Activated naive CD8-positive, alpha-beta T cell treated with anti-CD3 and anti-CD28 coated beads, Interleukin-2, amount 50 U/mL, for 16 hours (primary cell): ENCODE measurements around the gene ZNF330.
"Not testable (repeated sequence)": the region's sequence is repeated elsewhere in the genome, so short reads cannot be mapped to it uniquely, and the experiment has no call there.

Experiments
- DNase-seq: peaks from one replicate; pipeline ENCODE4 v3.0.0-alpha.2; 2020; ENCODE audit warnings: low read depth, low spot score

The ZNF330 gene

DNA sequence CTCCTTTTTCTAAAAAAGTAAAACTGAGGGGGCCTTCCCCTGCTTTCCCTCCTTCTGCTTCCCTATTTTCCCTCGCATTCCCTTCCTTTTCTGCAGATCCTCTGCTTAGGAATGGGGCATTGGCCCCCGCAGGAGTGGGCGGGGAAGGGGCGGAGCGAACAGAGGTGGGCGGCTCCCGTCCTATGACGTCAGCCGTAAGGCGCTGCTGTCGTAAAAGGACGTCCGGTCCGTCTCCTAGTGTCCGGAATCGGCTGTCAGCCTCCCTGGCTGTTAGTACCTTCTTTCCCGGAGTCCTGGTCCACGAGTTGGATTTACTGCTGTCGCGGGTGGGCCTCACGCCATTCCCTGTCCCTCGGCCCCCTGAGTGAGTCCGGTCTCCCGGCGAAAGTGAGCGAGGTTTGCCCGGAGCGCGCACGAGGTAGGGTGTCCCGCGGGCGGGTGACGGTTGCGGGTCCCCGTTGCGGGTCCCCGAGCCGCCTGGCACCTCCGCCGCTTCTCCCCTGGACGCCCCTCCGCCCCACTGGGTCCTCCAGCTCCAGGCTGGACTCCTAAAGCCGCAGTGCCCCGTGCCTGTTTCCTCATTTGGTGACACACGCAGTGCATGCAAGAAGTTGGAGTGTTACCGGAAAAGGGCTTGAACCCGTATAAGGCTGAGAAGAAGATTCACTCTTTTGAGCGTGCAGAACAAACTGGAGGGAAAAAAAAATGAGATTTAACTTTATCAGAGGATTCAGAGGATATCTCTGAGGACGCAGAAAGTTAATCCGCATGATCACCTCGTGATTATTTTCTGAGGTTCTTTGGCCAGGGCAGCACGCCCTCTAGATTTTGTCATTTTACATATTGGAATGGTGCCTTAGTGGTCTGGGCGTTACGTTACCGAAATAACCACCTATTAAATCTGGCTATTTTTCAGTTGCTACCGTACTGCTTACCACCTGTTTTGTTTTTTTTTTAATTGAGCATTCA, at the start of gene ZNF330:
Gene ZNF330 (plus strand): TSS at position 205 of the 969 bp plus-strand sequence. CDS start 1,477 bp downstream, outside the sequence.
- peak; percentile 73 for DNase-seq

DNA sequence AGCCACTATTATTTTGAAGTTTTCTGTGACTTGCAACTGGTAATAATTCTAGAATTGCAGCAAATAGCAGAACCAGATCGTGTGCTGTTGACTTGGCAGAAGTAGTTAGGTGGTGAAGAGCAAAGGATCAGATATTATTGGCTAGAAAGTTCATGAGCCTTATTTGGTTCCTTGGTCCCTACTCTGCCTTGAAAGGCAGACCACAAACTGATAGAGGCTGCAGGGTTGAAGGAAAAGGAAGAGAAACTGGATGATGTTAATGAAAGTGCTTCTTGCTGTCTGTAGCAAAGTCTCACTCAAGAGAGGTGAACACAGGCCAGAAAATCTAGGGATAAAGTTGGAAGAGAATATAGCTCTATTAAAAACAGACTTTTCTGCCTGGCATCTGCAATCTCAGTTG, 46.2 kb upstream of the ZNF330 start:
- no peak for DNase-seq

DNA sequence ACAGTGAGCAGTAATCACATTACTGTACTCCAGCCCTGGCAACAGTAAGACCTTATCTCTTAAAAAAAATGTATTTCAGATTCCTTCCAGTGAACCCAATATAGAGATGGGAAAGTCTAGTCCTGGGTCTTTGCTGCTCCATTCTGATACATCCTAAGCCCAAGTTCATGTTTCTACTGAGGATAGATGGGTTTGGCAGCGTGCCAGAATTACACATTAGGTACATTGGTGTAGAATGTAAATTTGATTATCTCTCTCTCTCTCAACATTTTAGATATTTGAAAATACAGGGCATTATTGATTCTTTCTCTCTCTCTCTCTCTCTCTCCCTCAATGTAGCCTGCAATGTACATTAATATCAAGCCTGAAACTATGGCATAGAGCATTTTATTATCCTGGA, 43.5 kb upstream of the ZNF330 start:
- DNase-seq, result no peak

DNA sequence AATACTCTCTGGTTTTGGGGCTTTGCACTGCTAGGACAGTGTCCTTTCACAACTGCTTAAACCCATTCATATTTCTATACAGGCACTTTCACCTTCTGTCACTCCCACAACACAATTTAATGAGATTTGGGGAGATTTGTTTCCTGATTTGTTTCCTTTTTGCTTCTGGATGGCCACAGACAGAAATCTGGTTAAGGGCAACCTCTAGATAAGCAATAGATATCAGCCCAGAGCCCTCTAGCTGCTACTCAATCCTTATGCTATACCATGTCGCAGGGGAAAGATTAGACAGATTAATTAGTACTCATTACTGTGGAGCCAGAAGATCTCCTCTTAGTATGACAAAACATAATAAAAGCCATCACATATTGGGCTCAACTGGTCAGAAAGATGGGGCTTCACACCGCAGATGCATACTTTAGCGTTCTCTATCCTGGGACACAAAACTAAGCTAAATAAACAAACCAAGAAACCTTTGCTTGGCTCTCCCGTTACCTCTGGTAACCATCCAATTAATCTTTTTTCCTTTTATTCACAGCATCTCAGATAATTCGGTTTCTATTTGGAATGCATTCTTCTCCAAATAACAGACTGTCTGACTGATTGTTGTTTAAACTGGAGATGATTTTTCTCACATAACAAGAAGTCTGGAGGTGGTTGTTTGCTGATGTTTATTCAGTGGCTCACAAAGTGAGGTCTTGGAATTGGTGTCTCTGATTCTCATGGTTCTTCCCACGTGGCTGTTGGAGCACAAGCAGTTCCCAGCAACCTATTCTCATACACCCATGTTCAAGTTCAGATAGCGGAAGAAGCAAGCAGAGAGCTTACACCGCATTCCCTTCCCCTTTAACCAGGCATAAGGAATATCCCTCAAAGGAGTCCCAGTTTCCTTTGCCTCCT, 41.0 kb upstream of the ZNF330 start:
- no peak for DNase-seq

DNA sequence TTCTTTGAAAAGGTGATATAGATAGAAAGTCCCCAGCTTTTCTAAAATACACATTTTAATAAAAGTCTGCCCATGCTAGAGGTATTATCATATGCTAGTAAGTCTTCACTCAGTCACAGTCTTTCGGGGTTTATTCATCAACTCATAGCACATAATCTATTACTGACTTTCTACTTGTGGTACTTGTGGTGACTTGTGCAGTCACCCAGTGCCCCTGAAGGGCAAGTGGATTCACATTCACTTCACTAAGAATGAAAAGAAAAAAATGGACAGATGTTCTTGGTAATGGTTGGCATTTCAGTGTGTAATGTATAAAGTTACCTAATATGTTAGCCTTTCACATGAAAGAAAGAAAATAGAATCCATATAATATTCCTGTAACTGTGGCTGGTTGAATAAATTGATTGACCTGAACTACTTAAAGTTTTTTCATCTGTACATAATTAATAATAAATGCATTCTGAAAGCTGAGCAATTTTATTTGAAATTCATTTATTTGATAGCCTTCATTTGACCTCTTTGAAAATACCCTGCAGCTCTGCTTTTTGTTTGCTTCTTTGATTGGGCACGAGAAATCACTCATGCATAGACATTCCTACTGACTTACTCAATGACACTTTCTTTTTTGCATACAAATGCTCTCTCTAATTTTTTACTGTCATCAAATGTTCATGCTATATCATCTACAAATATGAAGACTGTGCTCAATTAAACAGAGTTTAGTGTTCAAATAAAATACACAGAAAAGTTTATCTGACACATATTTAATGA, 39.5 kb upstream of the ZNF330 start:
- no peak for DNase-seq

DNA sequence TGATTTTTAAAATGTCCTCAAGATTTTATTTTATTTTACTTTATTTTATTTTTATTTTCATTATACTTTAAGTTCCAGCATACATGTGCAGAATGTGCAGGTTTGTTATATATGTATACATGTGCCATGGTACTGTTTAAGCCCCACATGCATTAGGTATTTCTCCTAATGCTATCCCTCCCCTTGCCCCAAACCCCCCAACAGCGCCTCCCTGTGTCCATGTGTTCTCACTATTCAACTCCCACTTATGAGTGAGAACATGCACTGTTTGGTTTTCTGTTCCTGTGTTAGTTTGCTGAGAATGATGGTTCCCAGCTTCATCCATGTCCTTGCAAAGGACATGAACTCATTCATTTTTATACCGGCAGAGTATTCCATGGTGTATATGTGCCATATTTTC, 37.2 kb upstream of the ZNF330 start:
- DNase-seq, result not testable (repeated sequence)

DNA sequence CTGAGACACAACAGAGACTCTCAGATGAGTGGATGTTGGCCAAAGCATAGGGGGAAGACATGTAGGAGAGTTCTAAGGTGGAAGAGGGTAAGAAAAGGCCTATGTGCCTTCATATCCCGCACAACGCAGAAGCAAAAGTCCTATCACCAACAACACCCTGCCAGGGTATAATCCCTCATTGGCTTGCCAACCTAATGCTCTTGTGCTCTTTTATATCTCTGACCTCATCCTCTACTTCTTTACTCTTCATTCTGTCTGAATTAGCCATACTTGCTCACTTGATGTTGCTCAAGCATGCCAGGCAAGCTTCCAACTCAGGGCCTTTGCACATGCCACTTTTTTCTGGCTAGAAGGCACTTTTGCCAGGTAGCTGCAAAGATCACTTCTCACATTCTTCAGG, 28.1 kb upstream of the ZNF330 start:
- no peak for DNase-seq

DNA sequence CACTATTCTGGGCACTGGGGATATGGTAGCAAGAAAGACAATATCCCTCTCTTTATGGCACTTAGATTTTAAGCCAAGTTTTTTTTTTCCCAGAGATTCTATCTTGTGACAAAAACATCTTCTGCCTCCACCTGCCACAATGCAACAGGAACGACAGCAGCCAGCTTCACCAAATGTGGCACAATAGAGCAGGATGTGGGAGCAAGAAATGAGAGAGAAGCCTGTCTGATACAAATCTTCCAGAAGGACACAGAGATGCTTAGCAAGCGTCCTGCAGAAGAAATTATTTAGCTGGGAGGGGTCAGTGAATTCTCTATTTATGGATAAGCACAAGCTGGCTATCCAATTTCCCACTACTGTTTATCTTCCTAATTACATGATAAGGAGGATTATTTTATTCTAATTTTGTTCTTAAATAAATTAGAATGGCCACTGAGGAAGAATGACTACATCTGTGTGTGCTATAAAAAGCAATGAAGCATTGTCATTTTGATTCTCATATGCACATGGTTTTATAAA, 27.1 kb upstream of the ZNF330 start:
- no peak for DNase-seq

DNA sequence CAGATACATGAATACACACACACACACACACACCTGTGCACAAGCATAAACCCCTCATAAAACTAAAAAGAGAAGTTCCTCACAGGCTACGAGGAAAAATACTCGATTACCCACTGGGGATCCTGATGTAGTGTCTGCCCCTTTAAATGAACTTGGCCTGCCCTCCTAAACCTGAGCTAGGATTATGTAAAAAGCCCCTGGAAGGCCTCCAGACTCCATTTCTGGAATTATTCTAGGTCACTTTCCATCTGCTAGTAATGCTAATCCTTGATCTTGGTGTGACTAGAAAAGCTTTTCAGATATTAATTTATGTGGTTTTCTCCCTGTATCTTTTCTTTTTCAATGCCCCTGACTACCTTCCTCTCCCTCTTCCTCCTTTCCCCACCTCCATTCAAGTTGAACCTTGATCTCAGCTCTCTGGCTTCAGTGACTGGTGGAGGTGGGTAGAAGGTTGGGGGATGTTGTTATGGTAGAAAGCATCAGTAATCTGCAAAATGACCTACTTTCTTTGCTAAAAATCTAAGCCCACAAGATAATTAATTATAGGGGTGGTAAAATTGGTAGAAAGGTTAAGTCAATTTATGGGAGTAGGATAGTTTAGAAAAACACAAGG, 25.5 kb upstream of the ZNF330 start:
- DNase-seq, result no peak

DNA sequence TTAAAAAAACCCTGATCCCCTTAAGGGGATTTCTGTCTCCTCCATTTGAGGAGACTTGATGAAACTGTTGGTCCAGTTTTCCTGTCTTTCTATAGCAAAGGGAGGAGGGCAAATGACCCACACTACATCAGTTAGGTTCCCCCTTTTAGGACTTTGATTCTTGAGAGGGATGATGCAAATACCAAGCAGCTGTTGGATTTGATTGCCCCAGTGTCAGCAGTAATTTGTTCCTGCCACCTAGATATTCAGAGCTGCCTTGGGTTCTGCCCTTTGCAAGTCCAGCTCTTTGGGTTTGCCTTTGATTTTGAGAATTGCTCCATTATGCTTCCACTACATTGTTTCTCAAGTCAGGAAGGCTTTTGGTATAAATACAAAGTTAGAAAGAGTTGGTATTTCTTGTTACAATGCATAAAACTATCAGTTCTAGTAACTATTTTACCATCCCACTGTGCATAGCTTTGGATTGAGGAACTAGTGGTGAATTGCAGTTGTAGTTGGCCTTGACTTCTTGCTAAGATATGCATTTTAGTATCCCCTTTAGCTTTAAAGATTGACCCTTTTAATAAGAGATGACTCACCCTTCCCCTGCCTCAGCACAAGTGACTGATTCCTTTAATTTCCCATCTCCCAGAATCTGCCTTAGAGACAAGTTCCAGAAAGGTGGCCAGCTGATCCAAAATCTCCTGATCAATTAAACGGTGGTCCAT, 24.3 kb upstream of the ZNF330 start:
- no peak for DNase-seq

DNA sequence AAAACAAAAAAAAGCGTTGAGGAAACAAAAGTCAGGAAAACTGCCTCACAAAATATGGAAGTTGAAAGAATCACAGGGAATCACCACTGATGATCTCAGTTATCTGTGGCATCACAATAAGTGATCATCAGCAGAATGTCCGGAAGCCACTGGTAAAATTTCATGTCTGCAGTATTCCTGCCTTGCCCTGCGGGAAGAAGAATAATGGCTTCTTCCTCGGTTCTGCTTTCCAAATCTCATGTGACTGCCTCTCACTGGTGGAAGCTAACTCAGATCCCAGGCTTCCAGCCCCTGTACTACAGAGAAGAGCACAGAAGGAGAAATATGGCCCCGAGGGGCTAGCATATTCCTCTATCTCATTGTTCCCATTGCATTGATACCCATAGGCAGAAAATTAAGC, 12.7 kb upstream of the ZNF330 start:
- DNase-seq, result no peak

DNA sequence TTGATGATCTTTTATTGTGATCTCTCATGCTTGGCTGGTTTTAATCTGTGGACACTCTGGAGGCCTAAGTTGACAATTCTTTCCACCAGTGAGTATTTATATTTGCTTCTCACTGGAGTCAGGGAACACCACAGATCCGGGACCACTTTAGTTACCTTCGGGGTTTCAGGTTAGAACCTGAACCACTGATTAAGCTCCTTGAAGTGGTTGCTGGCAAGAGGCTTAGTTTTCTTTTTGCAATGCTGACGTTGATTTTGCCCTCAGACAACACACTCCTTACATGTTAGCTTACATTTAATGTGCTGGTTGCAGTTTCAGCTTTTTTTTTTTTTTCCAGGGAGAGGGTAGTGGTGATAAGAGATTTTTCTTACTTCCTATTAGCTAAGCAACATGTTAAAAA, 10.5 kb upstream of the ZNF330 start:
- DNase-seq, result no peak

DNA sequence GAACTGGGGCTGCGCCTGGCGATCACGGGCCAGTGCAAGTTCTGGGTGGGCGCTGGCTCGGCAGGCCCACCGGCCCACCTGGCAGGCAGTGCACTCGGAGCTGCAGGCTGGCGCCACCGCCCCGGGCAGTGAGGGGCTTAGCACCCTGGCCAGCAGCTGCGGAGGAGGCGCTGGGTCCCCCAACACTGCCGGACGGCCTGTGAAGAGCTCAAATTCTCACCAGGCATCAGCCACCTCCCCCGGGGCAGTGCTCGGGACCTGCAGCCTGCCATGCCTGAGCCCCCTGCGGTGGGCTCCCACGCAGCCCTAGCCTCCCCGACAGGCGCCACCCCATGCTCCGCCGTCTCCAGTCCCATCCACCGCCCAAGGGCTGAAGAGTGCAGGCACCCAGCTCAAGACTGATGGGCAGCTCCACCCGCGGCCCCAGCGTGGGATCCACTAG, 7.1 kb upstream of the ZNF330 start:
- no peak for DNase-seq

DNA sequence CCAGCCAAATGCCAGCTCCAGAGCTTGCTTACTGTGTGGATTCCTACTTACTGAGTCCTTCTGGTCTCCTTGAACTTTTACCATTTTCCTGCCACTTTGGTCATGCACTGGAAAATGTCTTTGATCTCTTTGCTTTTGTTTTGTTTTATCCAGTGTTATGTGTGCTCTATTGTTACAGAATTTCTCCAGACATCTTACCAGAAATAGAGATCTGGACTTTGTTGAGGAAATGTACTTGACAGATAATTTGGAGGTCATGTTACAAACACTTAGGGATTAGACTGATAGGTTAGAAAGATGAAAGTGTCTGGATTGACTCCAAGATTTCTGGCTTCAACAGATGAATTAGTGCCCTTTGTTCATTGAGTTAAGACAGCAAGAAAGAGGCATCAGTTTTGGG, 5.7 kb upstream of the ZNF330 start:
- no peak for DNase-seq

DNA sequence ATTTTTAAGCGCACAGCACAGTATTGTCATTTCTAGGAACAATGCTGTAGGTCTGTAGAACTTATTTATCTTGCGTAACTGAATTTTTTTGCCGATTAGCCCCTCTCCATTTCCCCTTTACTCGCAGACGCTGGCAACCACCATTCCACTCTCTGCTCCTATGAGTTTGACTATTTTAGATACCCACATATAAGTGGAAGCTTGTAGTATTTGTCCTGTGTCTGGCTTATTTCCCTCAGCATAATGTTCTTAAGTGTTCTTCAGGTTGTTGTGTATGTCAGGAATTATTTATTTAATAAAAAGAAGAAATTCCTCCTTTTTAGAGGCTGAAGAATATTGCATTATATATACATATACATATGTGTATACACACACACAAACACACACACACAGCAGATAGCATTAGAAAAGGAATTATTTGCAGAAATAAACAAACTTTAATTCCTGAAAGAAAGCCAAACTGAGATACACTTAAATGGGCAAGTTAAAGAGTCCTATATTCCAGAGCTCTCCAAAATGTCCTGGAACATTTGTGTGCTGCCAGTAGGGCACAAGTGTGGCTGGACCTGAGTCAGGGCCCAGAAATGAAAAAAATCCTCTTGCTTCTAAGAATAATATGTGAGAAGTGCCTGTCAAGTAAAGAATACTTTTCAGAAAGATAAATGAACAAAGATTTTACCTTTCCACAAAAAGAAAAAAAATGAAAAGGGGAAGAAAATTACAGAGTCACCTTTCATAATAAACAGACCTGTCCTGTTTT, 4.5 kb upstream of the ZNF330 start:
- no peak for DNase-seq

DNA sequence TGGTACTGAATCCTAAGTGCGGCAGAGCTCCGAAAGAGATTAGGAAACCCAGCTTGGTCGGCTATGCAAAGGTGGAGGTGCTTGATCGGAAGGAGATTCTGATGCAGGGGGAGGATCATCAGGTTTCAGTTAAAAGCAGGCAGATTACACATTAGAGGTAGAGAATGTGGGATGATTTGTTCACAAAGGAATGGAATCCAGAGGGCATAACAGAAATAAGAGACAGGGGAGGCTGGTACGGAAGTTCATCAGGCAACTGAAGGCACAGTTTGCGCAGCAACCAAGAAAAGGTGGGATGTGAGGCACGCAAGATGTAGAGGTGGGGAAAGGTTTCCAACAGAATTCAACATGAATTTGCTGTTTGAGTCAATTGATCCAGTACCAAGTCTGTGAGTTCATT, 424 bp upstream of the ZNF330 start:
- DNase-seq, result no peak

DNA sequence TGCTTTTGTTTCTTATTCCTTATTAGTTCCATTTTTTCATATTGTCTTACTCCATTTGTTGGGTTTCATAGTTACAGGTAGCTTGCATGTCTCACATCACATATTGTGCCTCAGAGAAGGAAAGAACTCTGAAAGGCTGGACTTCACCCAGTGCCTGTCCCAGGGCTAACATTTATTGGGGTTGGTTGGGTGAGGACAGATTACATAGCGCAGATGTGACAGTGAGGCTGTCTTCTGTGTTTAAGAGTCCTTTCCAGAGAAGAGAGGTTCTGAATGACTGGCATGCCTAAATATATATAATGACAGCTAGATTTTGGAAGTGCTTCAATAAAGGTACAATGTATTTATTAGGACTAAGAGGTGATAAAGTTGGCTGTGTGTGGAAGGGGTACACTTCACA, 2.7 kb downstream of the ZNF330 start:
- no peak for DNase-seq

DNA sequence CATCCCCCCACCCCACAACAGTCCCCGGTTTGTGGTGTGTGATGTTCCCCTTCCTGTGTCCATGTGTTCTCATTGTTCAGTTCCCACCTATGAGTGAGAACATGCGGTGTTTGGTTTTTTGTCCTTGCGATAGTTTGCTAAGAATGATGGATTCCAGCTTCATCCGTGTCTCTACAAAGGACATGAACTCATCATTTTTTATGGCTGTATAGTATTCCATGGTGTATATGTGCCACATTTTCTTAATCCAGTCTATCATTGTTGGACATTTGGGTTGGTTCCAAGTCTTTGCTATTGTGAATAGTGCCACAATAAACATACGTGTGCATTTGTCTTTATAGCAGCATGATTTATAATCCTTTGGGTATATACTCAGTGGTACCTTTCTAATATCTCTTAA, 6.6 kb downstream of the ZNF330 start:
- not testable (repeated sequence) for DNase-seq

DNA sequence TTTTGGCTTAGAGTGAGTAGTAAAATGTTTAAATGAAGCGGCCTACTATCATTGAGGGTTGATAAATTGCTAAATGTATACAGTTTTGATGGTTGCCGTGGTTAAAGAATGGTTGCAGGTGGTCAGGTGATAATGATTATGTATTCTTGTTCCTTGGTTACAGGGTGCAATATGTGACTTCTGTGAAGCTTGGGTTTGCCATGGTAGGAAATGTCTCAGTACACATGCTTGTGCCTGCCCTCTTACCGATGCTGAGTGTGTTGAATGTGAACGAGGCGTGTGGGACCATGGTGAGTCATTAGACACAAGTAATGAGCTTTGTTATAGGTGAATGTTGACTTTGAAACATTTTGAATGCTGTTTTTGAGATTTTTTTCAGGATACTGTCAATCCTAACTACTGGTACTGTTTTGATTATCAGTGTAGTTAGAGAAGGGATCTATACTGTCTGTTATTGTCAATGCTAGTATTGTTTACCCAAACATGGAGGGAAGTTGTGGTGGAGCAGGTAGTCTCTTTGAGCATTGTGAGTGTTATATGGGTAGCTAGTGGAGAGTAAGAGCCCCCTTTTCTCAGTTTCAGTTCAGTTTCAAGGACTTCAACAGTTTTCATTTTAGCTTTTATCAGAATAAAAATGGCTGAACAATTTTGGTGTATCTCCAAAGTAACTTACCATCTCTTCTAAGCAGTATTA, 8.9 kb downstream of the ZNF330 start:
- DNase-seq, result no peak
